GM18873 (cell line): ENCODE results near the gene DHRS7B.
"Not testable (repeated sequence)": the region's sequence is repeated elsewhere in the genome, so short reads cannot be mapped to it uniquely, and the experiment has no call there.

Experiments
- ATAC-seq: cut with Tn5 transposase; IDR thresholded peaks from one replicate; pipeline ENCODE4 v1.9.1; 2021; ENCODE audit warnings: mild to moderate bottlenecking, moderate library complexity, moderate number of reproducible peaks; ENCODE audit not compliant: unreplicated experiment, low FRiP score

Gene DHRS7B

GRCh38 chr17:21201874-21202273 lies 75.1 kb downstream of the DHRS7B start:
- ATAC-seq: no peak

- no peak for ATAC-seq
Measured at GRCh38 chr17:21202512-21202911, 75.7 kb downstream of the DHRS7B start.

GRCh38 chr17:21204935-21205334 lies 78.2 kb downstream of the DHRS7B start:
- no peak for ATAC-seq

- no peak for ATAC-seq
Measured at GRCh38 chr17:21208352-21208751, 81.6 kb downstream of the DHRS7B start.

- ATAC-seq: no peak
Measured at GRCh38 chr17:21209511-21210175, 82.9 kb downstream of the DHRS7B start.

- no peak for ATAC-seq
Measured at GRCh38 chr17:21210411-21211076, 83.8 kb downstream of the DHRS7B start.

DNA sequence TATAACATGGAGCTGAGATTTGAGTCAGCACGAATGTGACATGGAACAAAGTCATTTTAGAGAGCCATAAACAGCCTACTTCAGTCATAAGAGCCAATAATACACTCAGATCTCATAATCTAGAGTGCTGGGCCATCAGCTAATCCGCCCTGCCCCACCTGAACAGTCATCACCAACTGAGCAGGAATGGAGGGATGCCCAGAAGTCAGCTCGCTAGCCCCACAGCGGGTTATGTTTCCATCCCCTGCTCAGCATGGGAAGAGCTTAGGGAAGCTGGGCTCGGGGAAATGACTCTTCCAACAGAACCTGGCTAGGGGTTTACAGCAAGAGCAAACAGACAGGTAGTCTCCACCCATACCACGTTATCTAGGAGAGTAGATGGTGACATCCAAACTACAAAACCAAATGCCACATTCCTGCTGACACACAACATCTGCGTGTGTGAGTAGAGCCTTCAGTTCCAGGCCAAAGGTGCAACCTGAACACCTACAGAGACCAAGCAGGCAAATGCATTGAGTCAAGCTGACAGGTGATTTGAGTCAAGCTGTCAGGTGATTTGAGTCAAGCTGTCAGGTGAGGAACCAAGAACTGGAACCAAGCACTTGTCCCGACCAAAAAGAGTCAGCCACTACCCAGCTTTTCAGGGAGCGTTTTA lies 85.2 kb downstream of the DHRS7B start:
- no peak for ATAC-seq

DNA sequence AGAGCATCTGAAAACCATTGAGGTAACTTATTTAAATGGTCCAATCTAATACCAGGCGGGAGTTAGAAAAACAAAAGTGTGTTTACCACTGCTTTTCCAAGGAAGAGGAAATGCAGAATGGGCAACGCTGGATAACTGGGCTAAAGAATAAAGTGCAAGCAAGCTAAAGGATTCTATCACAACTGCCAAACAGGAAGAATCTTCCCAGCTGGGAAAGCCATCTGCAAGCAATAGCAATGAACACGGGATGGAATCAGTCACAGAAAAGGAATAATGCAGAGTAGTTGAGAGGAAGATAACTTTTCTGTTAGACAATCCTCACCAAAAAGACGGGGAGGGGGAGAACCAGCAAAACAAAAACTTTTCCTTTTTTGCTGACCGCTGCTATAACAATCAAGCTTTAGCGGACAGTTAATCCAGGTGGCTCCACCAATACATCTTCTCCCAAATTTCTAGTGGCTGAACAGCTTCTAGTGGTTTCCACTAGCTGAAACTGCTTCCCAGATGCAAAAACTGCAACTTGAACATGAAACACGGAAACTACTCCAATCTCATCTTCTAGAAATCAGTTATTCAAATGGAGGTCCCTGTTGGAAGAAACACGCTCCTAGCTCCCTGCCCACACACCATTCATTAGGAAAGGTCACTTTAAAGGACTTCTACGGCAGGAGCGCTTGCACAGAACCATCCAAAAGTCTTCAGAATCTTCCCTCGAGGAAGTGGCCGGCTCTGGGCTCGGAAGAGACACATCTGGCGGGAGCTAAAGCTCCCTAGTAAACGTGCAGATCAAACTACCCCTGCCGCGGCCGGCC lies 86.3 kb downstream of the DHRS7B start:
- ATAC-seq: no peak

GRCh38 chr17:21213638-21214014 lies 86.9 kb downstream of the DHRS7B start:
- ATAC-seq: peak; percentile 27

DNA sequence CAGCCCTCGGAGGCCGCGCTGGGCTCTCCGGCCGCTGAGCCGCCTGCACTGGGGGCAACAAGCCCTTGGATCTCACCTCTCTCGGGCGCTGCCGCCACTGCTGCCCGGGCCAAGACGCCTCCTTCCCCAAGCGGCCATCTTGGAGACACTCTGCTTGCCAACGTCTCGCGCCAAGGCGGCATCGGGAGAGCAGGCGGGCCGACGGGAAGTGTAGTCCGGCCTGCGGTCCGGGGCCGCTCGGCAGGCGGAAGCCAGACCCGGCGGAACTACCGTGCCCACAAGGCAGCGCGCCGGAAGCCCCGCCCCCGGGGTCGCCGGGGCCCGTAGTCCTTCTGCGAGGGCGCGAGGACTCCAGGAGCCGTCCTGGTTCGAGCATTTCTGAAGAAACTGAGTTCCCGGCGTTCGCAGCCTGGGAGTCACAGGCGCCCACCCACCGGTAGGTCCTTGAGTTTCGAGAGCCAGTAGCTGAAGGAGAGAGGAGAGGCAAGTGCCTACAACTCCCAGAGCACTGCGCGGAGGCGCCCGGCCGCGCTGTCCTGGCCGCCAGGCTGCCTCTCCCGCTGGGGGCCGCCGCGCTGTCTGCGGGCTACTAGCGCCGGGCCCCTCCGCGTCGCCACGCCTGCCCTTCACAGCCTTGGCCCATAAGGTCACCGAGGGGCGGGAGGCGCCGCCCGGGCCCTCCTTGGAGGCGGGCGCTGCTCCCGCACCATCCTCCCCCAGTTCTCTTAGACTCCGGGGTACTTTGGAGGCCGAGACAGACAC lies 87.4 kb downstream of the DHRS7B start, which contains the start of gene TMEM11:
TSS of gene TMEM11 (minus strand) at position 147 of the 762 bp plus-strand sequence. CDS start at position 138, 9 bp downstream.
- ATAC-seq: peak; percentile 80

- no peak for ATAC-seq
Measured at GRCh38 chr17:21214777-21215541, 88.2 kb downstream of the DHRS7B start.

DNA sequence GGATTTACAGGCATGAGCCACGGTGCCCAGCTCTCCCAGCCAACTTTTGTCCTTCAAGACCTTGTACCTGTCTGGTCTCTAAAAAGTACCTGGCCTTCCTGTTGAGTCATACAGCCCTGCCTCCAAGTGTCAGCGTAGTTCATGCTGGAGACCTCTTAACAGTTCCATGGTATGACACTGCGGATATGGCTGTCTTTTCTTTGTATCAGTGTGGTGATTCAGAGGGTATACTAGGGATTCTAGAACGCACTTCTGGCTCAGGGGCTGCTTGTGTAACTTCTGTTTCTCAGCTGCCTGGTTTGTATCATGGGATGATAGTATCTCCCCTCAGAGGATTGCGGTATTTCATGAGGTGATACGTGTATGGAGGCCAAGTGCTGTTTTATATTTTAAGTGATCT lies 89.2 kb downstream of the DHRS7B start:
- no peak for ATAC-seq

DNA sequence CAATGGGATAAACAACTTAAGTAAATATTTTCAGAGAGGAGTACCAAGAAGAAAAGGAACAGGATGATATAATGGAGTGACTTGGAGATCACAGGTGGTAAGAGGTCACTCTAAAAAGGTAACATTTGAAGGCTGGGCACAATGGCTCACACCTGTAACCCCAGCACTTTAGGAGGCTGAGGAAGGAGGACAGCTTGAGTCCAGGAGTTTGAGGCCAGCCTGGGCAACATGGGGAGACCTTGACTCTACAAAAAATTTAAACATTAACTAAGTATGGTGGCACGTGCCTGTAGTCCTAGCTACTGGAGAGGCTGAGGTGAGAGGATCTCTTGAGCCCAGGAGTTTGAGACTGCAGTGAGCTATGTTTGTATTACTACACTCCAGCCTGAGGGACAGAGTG lies 90.6 kb downstream of the DHRS7B start:
- no peak for ATAC-seq

DNA sequence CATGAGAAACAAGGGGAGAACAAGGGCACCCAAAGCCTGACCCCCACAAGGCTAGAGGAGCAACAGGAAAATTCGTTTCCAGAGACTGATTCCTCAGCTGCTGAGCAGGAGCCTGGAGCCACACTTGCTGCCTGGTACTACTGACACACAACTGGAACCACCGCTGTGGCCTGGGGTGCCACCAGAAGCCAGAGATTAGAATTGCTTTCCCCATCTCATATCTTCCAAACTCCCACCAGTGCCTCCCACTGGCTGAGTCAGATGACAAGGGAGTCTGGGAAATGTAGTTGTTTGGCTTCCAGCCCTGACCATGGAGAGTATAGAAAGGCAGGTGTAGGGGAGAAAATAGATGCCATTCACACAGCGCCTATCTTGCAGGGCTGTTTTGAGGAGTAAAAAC lies 91.3 kb downstream of the DHRS7B start:
- ATAC-seq: no peak

DNA sequence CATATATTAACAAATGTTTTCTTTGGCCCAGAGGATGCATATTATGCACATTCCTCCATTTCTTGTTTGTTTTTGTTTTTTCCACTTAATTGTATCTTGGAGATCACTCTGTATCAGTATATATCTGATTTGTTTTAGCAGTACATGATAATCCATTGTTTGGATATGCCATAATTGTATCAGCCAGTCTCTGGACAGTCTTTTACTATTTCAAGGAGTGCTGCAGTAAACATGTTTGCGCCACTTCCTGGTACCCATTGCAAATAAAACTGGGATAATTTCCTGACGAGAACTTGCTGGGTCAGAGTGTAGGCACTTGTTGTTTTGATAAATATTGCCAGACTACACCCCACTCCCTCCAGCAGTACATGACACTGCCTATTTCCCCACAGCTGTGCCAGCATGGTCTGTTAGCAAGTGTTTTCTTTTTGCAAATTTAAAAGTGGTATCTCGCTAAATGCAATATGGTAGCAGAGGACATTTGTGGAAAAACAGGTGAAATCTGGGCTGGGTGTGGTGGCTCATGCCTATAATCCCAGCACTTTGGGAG lies 92.1 kb downstream of the DHRS7B start:
- no peak for ATAC-seq

DNA sequence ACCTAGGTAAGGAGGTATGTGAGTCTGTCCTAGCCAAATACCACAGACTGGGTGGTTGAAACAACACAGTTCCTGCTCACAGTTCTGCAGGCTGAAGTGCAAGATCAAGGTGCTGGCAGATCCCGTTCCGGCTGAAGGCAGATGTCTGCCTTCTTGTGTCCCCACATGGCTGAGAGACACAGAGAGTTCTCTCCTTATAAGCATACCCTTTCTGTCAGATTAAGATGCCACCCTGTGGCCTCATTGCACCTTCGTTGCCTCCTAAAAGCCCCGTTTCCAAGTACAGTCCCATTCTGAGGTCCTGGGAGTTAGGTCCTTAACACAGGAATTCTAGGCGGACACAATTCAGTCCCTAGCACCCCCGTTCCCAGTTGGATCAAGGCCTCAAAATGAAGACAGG lies 96.3 kb downstream of the DHRS7B start:
- no peak for ATAC-seq

DNA sequence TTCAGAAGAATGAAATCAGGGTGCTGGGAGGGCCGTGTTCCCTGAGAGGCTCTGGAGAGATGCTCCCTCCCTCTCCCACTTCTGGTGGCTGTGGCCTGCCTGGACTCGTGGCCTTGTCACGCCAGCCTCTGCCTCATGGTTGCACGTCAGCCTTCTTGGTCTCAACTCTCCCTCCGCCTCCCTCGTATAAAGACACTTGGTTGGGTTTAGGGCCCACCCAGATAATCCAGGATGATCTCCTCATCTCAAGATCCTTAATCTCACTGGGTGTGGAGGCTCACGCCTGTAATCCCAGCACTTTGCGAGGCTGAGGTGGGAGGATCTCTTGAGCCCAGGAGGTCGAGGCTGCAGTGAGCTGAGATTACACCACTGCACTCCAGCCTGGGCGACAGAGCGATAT lies 100.5 kb downstream of the DHRS7B start:
- ATAC-seq: not testable (repeated sequence)

DNA sequence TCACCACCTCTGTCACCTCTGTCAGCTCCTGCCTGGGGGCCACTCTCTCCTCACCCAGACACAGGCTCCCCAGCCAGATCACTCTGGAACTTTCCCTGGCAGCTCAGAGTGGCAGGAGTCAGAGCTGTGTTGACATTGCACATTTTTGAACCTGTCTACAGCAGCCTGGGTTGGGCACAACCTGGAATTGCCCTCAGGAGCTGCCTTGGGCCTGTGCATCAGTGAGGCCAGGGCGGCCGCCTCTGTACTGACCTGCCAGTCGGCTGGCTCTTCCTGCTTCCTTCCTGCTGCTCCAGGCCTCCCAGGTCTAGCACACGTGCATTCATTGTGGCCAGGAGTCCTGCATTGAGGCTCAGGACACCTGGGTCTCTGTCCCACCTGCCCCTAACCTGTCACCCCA lies 101.3 kb downstream of the DHRS7B start:
- no peak for ATAC-seq

DNA sequence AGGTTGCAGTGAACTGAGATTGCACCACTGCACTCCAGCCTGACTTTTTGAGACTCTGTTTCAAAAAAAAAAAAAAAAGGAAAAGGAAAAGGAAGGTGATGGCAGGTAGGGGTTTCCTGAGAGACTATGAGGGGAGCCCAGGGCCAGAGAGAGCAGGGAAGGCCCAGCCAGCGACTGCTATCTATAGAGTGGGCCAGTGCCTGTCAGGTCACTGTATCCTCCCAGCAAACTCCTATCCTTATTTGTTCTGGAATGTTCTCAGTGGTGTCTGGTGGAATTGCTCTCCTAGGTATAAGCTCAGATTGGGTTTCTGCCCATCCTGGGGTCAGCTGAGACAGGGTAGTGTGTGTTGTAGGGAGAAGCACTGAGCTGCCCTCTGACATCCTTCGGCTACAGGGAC lies 102.1 kb downstream of the DHRS7B start:
- no peak for ATAC-seq
